HepG2 (cell line): Measurements from ENCODE around the gene CYP4F2. TPM values are rescaled to one million over a fixed set of nuclear protein-coding genes. Genes with fewer than 3 reads are reported as not detected.
A peak's percentile ranks its signal among the peaks of the same experiment; 100 is the strongest.

ENCODE experiments used
- BHLHE40 ChIP-seq: IDR thresholded peaks from 2 replicates; pipeline ENCODE4 v1.6.1; 2011; ENCODE audit warnings: low read length, improper control_type of control experiment
- CAMTA2 ChIP-seq: sonication (generic); formaldehyde crosslinking; IDR thresholded peaks from 2 replicates; pipeline ENCODE4 v1.4.0; 2020; ENCODE audit warnings: mild to moderate bottlenecking, missing genetic modification reagents, borderline replicate concordance
- CBX5 ChIP-seq: sonication (generic); formaldehyde crosslinking; IDR thresholded peaks from 2 replicates; pipeline ENCODE4 v1.4.0; 2020; ENCODE audit warnings: missing genetic modification reagents, borderline replicate concordance
- NPAS2 ChIP-seq: sonication (generic); formaldehyde crosslinking; IDR thresholded peaks from 2 replicates; pipeline ENCODE4 v1.8.0; 2022; ENCODE audit warnings: mild to moderate bottlenecking, missing genetic modification reagents, borderline replicate concordance
- NR2F6 ChIP-seq, 2 experiments: IDR thresholded peaks; 2 replicates each; pipeline ENCODE4 v1.6.1; 2016; ENCODE audit warnings: antibody characterized with exemption in 1 of 2, mild to moderate bottlenecking in 1 of 2
- PLRG1 ChIP-seq: fragments of 450-650 bp; conservative IDR thresholded peaks from 2 replicates; pipeline ENCODE4 v1.6.1; 2016
- SATB2 ChIP-seq: sonication (generic); formaldehyde crosslinking; IDR thresholded peaks from 2 replicates; pipeline ENCODE4 v1.5.0; 2020; ENCODE audit warnings: missing genetic modification reagents
- SNAPC2 ChIP-seq: sonication (generic); formaldehyde crosslinking; IDR thresholded peaks from 2 replicates; pipeline ENCODE4 v1.8.1; 2022; ENCODE audit warnings: mild to moderate bottlenecking, missing genetic modification reagents
- ZNF431 ChIP-seq: sonication (generic); formaldehyde crosslinking; IDR thresholded peaks from 2 replicates; pipeline ENCODE4 v1.9.0; 2022; ENCODE audit warnings: missing genetic modification reagents, low read depth, mild to moderate bottlenecking, borderline replicate concordance
- ZNF484 ChIP-seq: sonication (generic); formaldehyde crosslinking; IDR thresholded peaks from 2 replicates; pipeline ENCODE4 v1.5.1; 2020; ENCODE audit warnings: mild to moderate bottlenecking, low read depth, missing genetic modification reagents, borderline replicate concordance
- ZNF800 ChIP-seq: sonication (generic); formaldehyde crosslinking; IDR thresholded peaks from 2 replicates; pipeline ENCODE4 v1.4.0; 2020; ENCODE audit warnings: missing genetic modification reagents
- polyA plus RNA-seq, 8 experiments: library from polyadenylated mRNA; depleted of rRNA in 3 of 8; stranded (reverse) in 7 of 8; unstranded in 1 of 8; fragments of >200 nt; fragmentation: Illumina TruSeq in 4 of 8; extraction: Trizol in 4 of 8; gene quantifications; 2 replicates each; pipeline versions ENCODE4 v1.2.1 to v1.2.3, GENCODE V29; 2011 to 2016; ENCODE audit warnings: low read depth in 4 of 8, missing spikeins in 1 of 8, mixed read lengths in 1 of 8; ENCODE audit not compliant: insufficient read depth in 1 of 8
- total RNA-seq, 5 experiments: library from RNA; depleted of rRNA; stranded (reverse); fragments of >200 nt; fragmentation: Illumina TruSeq; extraction: Trizol; gene quantifications; 2 replicates each; pipeline ENCODE4 v1.2.3, GENCODE V29; 2016; ENCODE audit warnings: low read depth in 1 of 5
- TF ChIP-seq, protein P1 (sequence below): IDR thresholded peaks from 2 replicates; pipeline ENCODE4 v1.6.1; 2016; ENCODE audit warnings: missing compliant biosample characterization, missing genetic modification reagents, borderline replicate concordance
- TF ChIP-seq, protein P2 (sequence below): IDR thresholded peaks from 2 replicates; pipeline ENCODE4 v1.4.0; 2020; ENCODE audit warnings: mild to moderate bottlenecking, missing genetic modification reagents
- TF ChIP-seq, protein P3 (sequence below): sonication (generic); formaldehyde crosslinking; IDR thresholded peaks from 2 replicates; pipeline ENCODE4 v1.8.1; 2023; ENCODE audit warnings: mild to moderate bottlenecking, missing genetic modification reagents

Gene CYP4F2
- total and polyA plus RNA-seq, 2 of the 13 experiments (the other 11 are each of a cell fraction or from before 2014, with no cell fraction given), result 3.7 to 3.9 TPM

DNA sequence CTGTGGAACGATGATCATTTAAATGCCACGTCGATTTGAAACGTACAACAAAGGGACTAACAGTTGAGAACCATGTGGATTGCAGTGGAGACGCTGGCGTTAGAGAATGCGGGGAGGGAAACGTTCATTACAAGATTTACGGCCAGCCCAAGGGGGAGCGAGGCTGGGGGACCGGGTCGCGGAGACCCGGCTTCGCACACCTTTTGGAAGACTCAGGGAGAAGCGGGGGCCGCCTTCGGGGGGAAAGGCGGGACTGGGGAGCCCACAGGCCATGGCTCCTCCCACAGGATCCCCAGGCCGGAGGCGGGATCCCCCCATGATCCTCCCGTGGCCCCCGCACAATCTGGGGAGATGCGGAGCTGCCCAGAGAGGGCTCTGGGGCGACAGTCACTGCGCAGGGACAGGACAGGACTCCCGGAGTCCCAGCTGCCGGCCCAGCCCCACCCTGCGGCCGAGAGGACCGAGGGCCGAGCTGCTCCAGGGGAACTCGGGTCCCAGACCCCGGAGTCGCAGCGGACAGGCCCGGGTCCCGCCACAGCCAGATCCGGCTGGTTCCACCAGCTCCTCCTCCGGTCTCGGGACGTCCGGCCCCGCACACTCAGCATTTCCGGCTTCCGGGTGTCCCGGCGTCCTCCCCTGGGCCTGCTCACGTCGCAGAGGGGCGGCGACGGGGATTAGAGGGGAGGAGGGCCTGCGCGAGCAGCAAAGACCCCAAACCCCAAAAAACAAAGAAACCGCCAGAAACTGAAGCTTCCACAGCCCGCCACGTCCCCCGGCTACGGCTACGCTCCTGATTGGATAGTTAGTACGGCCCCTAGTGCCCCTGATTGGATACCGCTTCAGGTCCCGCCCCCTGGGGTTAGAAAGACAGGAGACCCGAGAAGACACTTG lies 61.3 kb downstream of the CYP4F2 start (continued):
- TF ChIP-seq ZNF800 (CRISPR knock-in tag), result no peak
- no peak for TF ChIP-seq NPAS2 (CRISPR knock-in tag)
- TF ChIP-seq SNAPC2 (CRISPR knock-in tag), result no peak
- TF ChIP-seq ZNF484 (CRISPR knock-in tag), result no peak; the same call in 1 of the 2 replicates
- TF ChIP-seq, protein P1, sequence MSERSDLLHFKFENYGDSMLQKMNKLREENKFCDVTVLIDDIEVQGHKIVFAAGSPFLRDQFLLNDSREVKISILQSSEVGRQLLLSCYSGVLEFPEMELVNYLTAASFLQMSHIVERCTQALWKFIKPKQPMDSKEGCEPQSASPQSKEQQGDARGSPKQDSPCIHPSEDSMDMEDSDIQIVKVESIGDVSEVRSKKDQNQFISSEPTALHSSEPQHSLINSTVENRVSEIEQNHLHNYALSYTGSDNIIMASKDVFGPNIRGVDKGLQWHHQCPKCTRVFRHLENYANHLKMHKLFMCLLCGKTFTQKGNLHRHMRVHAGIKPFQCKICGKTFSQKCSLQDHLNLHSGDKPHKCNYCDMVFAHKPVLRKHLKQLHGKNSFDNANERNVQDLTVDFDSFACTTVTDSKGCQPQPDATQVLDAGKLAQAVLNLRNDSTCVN, result peak; percentile 30; the same call in 1 of the 2 replicates
- TF ChIP-seq PLRG1, result no peak
- TF ChIP-seq, protein P2, sequence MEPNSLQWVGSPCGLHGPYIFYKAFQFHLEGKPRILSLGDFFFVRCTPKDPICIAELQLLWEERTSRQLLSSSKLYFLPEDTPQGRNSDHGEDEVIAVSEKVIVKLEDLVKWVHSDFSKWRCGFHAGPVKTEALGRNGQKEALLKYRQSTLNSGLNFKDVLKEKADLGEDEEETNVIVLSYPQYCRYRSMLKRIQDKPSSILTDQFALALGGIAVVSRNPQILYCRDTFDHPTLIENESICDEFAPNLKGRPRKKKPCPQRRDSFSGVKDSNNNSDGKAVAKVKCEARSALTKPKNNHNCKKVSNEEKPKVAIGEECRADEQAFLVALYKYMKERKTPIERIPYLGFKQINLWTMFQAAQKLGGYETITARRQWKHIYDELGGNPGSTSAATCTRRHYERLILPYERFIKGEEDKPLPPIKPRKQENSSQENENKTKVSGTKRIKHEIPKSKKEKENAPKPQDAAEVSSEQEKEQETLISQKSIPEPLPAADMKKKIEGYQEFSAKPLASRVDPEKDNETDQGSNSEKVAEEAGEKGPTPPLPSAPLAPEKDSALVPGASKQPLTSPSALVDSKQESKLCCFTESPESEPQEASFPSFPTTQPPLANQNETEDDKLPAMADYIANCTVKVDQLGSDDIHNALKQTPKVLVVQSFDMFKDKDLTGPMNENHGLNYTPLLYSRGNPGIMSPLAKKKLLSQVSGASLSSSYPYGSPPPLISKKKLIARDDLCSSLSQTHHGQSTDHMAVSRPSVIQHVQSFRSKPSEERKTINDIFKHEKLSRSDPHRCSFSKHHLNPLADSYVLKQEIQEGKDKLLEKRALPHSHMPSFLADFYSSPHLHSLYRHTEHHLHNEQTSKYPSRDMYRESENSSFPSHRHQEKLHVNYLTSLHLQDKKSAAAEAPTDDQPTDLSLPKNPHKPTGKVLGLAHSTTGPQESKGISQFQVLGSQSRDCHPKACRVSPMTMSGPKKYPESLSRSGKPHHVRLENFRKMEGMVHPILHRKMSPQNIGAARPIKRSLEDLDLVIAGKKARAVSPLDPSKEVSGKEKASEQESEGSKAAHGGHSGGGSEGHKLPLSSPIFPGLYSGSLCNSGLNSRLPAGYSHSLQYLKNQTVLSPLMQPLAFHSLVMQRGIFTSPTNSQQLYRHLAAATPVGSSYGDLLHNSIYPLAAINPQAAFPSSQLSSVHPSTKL, result no peak
- TF ChIP-seq SATB2, result no peak
- TF ChIP-seq CBX5 (CRISPR knock-in tag), result peak; percentile 63; the same call in 1 of the 2 replicates
- TF ChIP-seq ZNF431 (CRISPR knock-in tag), result no peak
- TF ChIP-seq, protein P3, sequence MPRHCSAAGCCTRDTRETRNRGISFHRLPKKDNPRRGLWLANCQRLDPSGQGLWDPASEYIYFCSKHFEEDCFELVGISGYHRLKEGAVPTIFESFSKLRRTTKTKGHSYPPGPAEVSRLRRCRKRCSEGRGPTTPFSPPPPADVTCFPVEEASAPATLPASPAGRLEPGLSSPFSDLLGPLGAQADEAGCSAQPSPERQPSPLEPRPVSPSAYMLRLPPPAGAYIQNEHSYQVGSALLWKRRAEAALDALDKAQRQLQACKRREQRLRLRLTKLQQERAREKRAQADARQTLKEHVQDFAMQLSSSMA (CRISPR knock-in tag), result no peak
- TF ChIP-seq CAMTA2 (CRISPR knock-in tag), result peak; percentile 90; the same call in 1 of the 2 replicates
- TF ChIP-seq BHLHE40, result no peak
- no peak for TF ChIP-seq NR2F6 (IDR thresholded peaks at IDR 0.05)
- TF ChIP-seq NR2F6 (CRISPR knock-in tag; IDR thresholded peaks at IDR 0.05), result no peak; the same call in 1 of the 2 replicates
